GM18868 (cell line): ENCODE results near the gene GAMT.

Source experiments
- ATAC-seq: cut with Tn5 transposase; IDR thresholded peaks from one replicate; pipeline ENCODE4 v1.9.1; 2021; ENCODE audit warnings: mild to moderate bottlenecking, moderate library complexity; ENCODE audit not compliant: unreplicated experiment

The GAMT gene

GRCh38 chr19:1349211-1349610, 52.1 kb downstream of the GAMT start:
- no peak for ATAC-seq
